NCI-H1930 (cell line): ENCODE data around the gene VIPR2.
"Not testable (repeated sequence)": the region's sequence is repeated elsewhere in the genome, so short reads cannot be mapped to it uniquely, and the experiment has no call there.

Experiments
- DNase-seq, 2 experiments: peaks; one replicate each; lab custom pipeline; 2025; lab: John Stamatoyannopoulos, UW

VIPR2 gene

GRCh38 chr7:159010411-159010810 lies 134.3 kb downstream of the VIPR2 start:
- DNase-seq: no peak

- DNase-seq: no peak
Measured at GRCh38 chr7:159009951-159010350, 134.7 kb downstream of the VIPR2 start.

GRCh38 chr7:159008417-159008816 lies 136.2 kb downstream of the VIPR2 start:
- no peak for DNase-seq

GRCh38 chr7:159007996-159008389 lies 136.7 kb downstream of the VIPR2 start:
- no peak for DNase-seq

GRCh38 chr7:159007364-159007995 lies 137.2 kb downstream of the VIPR2 start:
- no peak for DNase-seq

- no peak for DNase-seq
Measured at GRCh38 chr7:159006610-159007130, 138.0 kb downstream of the VIPR2 start.

GRCh38 chr7:159006022-159006609 lies 138.6 kb downstream of the VIPR2 start:
- not testable (repeated sequence) for DNase-seq

- no peak for DNase-seq
Measured at GRCh38 chr7:159005618-159006017, 139.0 kb downstream of the VIPR2 start.

- DNase-seq: no peak
Measured at GRCh38 chr7:159004411-159004810, 140.3 kb downstream of the VIPR2 start.

GRCh38 chr7:159001811-159002210 lies 142.9 kb downstream of the VIPR2 start:
- no peak for DNase-seq

- no peak for DNase-seq
Measured at GRCh38 chr7:159000859-159001435, 143.7 kb downstream of the VIPR2 start.

- no peak for DNase-seq
Measured at GRCh38 chr7:159000070-159000469, 144.6 kb downstream of the VIPR2 start.

- DNase-seq: no peak
Measured at GRCh38 chr7:158999496-158999895, 145.2 kb downstream of the VIPR2 start.

- DNase-seq: not testable (repeated sequence)
Measured at GRCh38 chr7:158998261-158998660, 146.4 kb downstream of the VIPR2 start.

GRCh38 chr7:158997471-158997870 lies 147.2 kb downstream of the VIPR2 start:
- DNase-seq: no peak

- DNase-seq: no peak
Measured at GRCh38 chr7:158997110-158997453, 147.6 kb downstream of the VIPR2 start.

GRCh38 chr7:158996214-158997109 lies 148.2 kb downstream of the VIPR2 start:
- DNase-seq: no peak

- no peak for DNase-seq
Measured at GRCh38 chr7:158995514-158995913, 149.2 kb downstream of the VIPR2 start.

GRCh38 chr7:158994687-158995086 lies 150.0 kb downstream of the VIPR2 start:
- DNase-seq: no peak

- no peak for DNase-seq
Measured at GRCh38 chr7:158993591-158993990, 151.1 kb downstream of the VIPR2 start.

GRCh38 chr7:158992759-158993158 lies 151.9 kb downstream of the VIPR2 start:
- DNase-seq: no peak

- no peak for DNase-seq
Measured at GRCh38 chr7:158991824-158992621, 152.6 kb downstream of the VIPR2 start.
